Endodermal cell (in vitro differentiated cells): ENCODE results near the gene COL23A1. TPM values are rescaled to one million over a fixed set of nuclear protein-coding genes. Genes with fewer than 3 reads are reported as not detected.
A peak's percentile ranks its signal among the peaks of the same experiment; 100 is the strongest.

Source experiments
- DNase-seq: peaks from one replicate; pipeline ENCODE4 v3.0.0-alpha.2; 2017
- H3K27ac ChIP-seq: 2 replicates; pipeline ENCODE4 v1.5.1; 2013; ENCODE audit warnings: mild to moderate bottlenecking, low read depth, low read length, moderate library complexity
- H3K27me3 ChIP-seq: 2 replicates; pipeline ENCODE4 v1.6.1; 2013; ENCODE audit warnings: mild to moderate bottlenecking, low read length, moderate library complexity; ENCODE audit not compliant: insufficient read depth, control insufficient read depth, poor library complexity, severe bottlenecking
- H3K36me3 ChIP-seq: 2 replicates; pipeline ENCODE4 v1.7.0; 2013; ENCODE audit warnings: mild to moderate bottlenecking, low read length, moderate library complexity; ENCODE audit not compliant: control insufficient read depth, insufficient read depth
- H3K4me1 ChIP-seq: one replicate; pipeline ENCODE4 v1.7.0; 2013; ENCODE audit warnings: low read length; ENCODE audit not compliant: control insufficient read depth, insufficient read depth
- H3K4me3 ChIP-seq: 2 replicates; pipeline ENCODE4 v1.5.1; 2013; ENCODE audit warnings: mild to moderate bottlenecking, low read length, moderate library complexity
- H3K9ac ChIP-seq: 2 replicates; pipeline ENCODE4 v1.6.1; 2013; ENCODE audit warnings: mild to moderate bottlenecking, low read length, moderate library complexity; ENCODE audit not compliant: poor library complexity, severe bottlenecking; ENCODE audit errors: extremely low read depth
- H3K9me3 ChIP-seq: 2 replicates; pipeline ENCODE4 v1.6.1; 2013; ENCODE audit warnings: mild to moderate bottlenecking, low read length, moderate library complexity; ENCODE audit not compliant: control insufficient read depth
- H3K27ac Mint-ChIP-seq: 2 replicates; pipeline ENCODE4 v1.8.0; 2020; ENCODE audit warnings: mixed read lengths
- H3K27me3 Mint-ChIP-seq: 2 replicates; pipeline ENCODE4 v1.8.0; 2021; ENCODE audit warnings: mild to moderate bottlenecking, mixed read lengths; ENCODE audit not compliant: insufficient read depth
- H3K36me3 Mint-ChIP-seq: 2 replicates; pipeline ENCODE4 v1.8.0; 2020; ENCODE audit warnings: low read depth, mixed read lengths
- H3K4me1 Mint-ChIP-seq: 2 replicates; pipeline ENCODE4 v1.8.0; 2020; ENCODE audit warnings: mixed read lengths
- H3K4me3 Mint-ChIP-seq: 2 replicates; pipeline ENCODE4 v1.8.0; 2020; ENCODE audit warnings: mild to moderate bottlenecking, moderate library complexity, mixed read lengths
- H3K9me3 Mint-ChIP-seq: 2 replicates; pipeline ENCODE4 v1.8.0; 2020; ENCODE audit warnings: mild to moderate bottlenecking, mixed read lengths
- CTCF ChIP-seq: fragments of 200-600 bp; sonication (generic); conservative IDR thresholded peaks from 2 replicates; pipeline ENCODE4 v1.5.0; 2021; ENCODE audit warnings: antibody characterized with exemption, mild to moderate bottlenecking
- WGBS, 2 experiments: methylation state at CpG; one replicate each; pipeline versions ENCODE4 v1.1.5 to v1.1.7; 2013; ENCODE audit warnings: missing lambda C conversion rate in 2 of 2, mixed read lengths in 1 of 2; ENCODE audit not compliant: insufficient coverage in 1 of 2, insufficient read length in 1 of 2; 5-methylcytosine and 5-hydroxymethylcytosine counted together
- total RNA-seq, 2 donors: library from RNA; stranded (reverse); fragmentation: NEBNext Ultra II Directional in 1 of 2; extraction: Animal tissue kit (Norgen Biotek cat#: 25700) in 1 of 2; gene quantifications; 2 replicates in 1 of 2; 3 replicates in 1 of 2; pipeline ENCODE4 v1.2.1, GENCODE V29; 2021

COL23A1 gene
- total RNA-seq, 2 donors from 2014 or later = 50.2 to 71.3 TPM

- no peaks in the 10 kb centered on the region for H3K4me1 ChIP-seq
- Mint-ChIP-seq H3K9me3 (no peaks in the 10 kb centered on the region), H3K36me3 (no peaks in the 10 kb centered on the region), H3K27me3 (no peaks in the 10 kb centered on the region), H3K4me3 (no peak overlapping the region), H3K27ac (no peak overlapping the region), H3K4me1 (peaks cover 13% of the 10 kb centered on the region)
- H3K27me3 ChIP-seq = no peaks in the 10 kb centered on the region
- 93 to 96% methylated on average over 4 to 14 of the region's 14 CpGs for WGBS, 2 experiments
- no peak overlapping the region for H3K27ac ChIP-seq
- no peak overlapping the region for H3K4me3 ChIP-seq
- no peak for TF ChIP-seq CTCF
- H3K36me3 ChIP-seq = no peaks in the 10 kb centered on the region
- H3K9ac ChIP-seq = no peak overlapping the region
- H3K9me3 ChIP-seq = no peaks in the 10 kb centered on the region
- peak; percentile 42 for DNase-seq
Measured at GRCh38 chr5:178322736-178323540, 267.3 kb downstream of the COL23A1 start.

- H3K36me3 ChIP-seq = no peaks in the 10 kb centered on the region
- no peak overlapping the region for H3K9ac ChIP-seq
- H3K4me1 Mint-ChIP-seq = peaks cover 13% of the 10 kb centered on the region
- no peak overlapping the region for H3K27ac ChIP-seq
- no peaks in the 10 kb centered on the region for H3K36me3 Mint-ChIP-seq
- no peaks in the 10 kb centered on the region for H3K9me3 Mint-ChIP-seq
- no peak for TF ChIP-seq CTCF
- WGBS, 2 experiments = 91 to 92% methylated on average over 14 to 18 of the region's 18 CpGs
- H3K27ac Mint-ChIP-seq = no peak overlapping the region
- no peak overlapping the region for H3K4me3 ChIP-seq
- no peaks in the 10 kb centered on the region for H3K9me3 ChIP-seq
- no peaks in the 10 kb centered on the region for H3K27me3 Mint-ChIP-seq
- peak; percentile 41 for DNase-seq
- no peaks in the 10 kb centered on the region for H3K4me1 ChIP-seq
- H3K27me3 ChIP-seq = no peaks in the 10 kb centered on the region
- H3K4me3 Mint-ChIP-seq = no peak overlapping the region
Measured at GRCh38 chr5:178320281-178320855, 269.8 kb downstream of the COL23A1 start.

- Mint-ChIP-seq H3K4me3 (no peak overlapping the region), H3K27ac (no peak overlapping the region), H3K4me1 (peaks cover 5% of the 10 kb centered on the region)
Measured at GRCh38 chr5:178319541-178320041, 270.6 kb downstream of the COL23A1 start.

More at GRCh38 chr5:178319541-178320041, 270.6 kb downstream of the COL23A1 start:
- no peak for TF ChIP-seq CTCF
- Histone ChIP-seq H3K27ac (no peak overlapping the region), H3K9ac (no peak overlapping the region), H3K4me3 (no peak overlapping the region), H3K4me1 (no peaks in the 10 kb centered on the region), H3K36me3 (no peaks in the 10 kb centered on the region), H3K27me3 (no peaks in the 10 kb centered on the region), H3K9me3 (no peaks in the 10 kb centered on the region)
- Mint-ChIP-seq H3K36me3 (no peaks in the 10 kb centered on the region), H3K9me3 (no peaks in the 10 kb centered on the region), H3K27me3 (no peaks in the 10 kb centered on the region)
- peak; percentile 57 for DNase-seq
- 93 to 94% methylated on average over 9 to 20 of the region's 20 CpGs for WGBS, 2 experiments
